Measurements from ENCODE around the gene MVD. TPM values are rescaled to one million over a fixed set of nuclear protein-coding genes. Genes with fewer than 3 reads are reported as not detected.

Gene MVD
- total and polyA plus RNA-seq, 8 donors: 24.3 to 154 (median 36.3) TPM

DNA sequence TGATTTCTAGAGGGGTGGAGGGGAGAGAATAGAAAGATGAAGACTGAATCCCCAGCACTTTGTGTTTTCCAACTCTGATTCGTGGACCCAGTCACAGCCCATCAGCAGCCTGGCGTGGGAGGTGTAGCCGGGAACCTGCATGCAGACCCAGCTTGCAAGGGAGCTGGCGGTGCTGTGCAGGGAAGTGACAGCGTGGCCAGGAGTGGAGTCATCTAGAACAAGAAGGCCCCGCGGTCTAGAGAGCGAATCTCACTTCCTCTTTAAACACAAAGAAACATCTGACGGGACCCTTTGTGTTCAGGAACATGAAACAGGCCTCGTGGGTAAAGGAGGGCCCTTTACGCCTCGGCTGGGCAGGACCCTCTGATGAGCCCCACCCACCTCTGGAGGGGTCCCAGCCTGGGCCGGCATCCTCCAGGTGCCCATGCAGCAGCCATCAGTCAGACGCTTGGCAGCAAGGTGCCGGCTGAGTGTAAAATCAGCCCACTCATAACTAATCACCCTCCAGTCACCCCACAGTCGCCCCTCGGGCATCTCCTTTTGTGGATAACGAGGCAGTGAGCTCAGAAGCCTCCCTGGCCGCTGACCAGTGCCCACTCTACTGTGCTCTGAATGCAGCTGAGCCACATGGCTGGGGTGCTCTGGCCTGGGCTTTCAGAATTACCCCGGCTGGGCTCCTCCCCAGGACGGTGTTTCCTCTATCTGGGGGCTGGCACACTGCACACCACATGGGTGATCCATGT, 19.0 kb upstream of the MVD start:
- peak; percentile 6 for ATAC-seq
- H3K27ac ChIP-seq: peak overlapping the region; percentile 57 to 83
- DNase-seq: peak in 2 of 4 donors; percentile 82 to 89
- peaks cover 3 to 82% of the 10 kb centered on the region in 2 donors for H3K27me3 ChIP-seq
- peaks cover 0 to 19% of the 10 kb centered on the region in 2 donors for H3K36me3 ChIP-seq
- TF ChIP-seq, protein P1, sequence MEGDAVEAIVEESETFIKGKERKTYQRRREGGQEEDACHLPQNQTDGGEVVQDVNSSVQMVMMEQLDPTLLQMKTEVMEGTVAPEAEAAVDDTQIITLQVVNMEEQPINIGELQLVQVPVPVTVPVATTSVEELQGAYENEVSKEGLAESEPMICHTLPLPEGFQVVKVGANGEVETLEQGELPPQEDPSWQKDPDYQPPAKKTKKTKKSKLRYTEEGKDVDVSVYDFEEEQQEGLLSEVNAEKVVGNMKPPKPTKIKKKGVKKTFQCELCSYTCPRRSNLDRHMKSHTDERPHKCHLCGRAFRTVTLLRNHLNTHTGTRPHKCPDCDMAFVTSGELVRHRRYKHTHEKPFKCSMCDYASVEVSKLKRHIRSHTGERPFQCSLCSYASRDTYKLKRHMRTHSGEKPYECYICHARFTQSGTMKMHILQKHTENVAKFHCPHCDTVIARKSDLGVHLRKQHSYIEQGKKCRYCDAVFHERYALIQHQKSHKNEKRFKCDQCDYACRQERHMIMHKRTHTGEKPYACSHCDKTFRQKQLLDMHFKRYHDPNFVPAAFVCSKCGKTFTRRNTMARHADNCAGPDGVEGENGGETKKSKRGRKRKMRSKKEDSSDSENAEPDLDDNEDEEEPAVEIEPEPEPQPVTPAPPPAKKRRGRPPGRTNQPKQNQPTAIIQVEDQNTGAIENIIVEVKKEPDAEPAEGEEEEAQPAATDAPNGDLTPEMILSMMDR (IDR thresholded peaks at IDR 0.05): no peak
- peaks cover 13 to 51% of the 10 kb centered on the region in 2 donors for H3K4me1 ChIP-seq
- H3K4me3 ChIP-seq: no peak overlapping the region
- no peaks in the 10 kb centered on the region for H3K9me3 ChIP-seq
- intact Hi-C loops (cut with DNase I): no loop called here

DNA sequence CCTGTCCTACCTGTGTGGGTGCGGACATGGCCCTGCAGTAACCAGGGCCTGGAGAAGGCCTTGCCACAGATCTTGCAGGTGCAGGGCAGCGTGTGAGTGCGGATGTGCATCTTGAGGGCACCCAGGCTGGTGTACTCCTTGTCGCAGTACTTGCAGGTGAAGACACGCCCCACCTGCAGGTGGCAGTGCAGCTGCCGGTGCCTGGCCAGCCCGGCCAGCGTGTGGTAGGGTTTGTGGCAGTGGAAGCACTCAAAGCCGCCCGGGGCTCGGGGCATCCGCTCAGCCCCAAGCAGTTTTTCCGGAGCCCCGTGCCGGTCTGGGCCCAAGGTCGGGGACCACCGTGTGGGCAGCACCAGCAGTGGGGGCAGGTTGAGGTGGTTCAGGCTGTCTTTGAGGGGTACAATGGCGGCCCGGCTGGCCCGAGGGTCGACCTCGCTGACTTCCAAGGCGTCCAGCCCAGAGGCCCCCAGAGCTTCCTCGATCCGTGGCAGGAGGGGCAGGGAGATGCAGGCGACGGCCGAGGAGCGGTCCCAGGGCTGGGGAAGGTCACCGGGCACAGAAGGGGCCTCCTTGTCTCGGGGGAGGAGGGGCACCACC, 18.3 kb upstream of the MVD start:
- H3K36me3 ChIP-seq: peaks cover 0 to 24% of the 10 kb centered on the region in 2 donors
- no peaks in the 10 kb centered on the region for H3K9me3 ChIP-seq
- peaks cover 3 to 75% of the 10 kb centered on the region in 2 donors for H3K27me3 ChIP-seq
- TF ChIP-seq, protein P1 (IDR thresholded peaks at IDR 0.05): no peak
- H3K4me1 ChIP-seq: peaks cover 9 to 44% of the 10 kb centered on the region in 2 donors
- intact Hi-C loops (cut with DNase I): no loop called here
- no peak overlapping the region for H3K4me3 ChIP-seq
- peak in 1 of 4 donors; percentile 85 for DNase-seq
- peak overlapping the region in 1 of 2 donors; percentile 83 for H3K27ac ChIP-seq
- peak; percentile 22 for ATAC-seq

DNA sequence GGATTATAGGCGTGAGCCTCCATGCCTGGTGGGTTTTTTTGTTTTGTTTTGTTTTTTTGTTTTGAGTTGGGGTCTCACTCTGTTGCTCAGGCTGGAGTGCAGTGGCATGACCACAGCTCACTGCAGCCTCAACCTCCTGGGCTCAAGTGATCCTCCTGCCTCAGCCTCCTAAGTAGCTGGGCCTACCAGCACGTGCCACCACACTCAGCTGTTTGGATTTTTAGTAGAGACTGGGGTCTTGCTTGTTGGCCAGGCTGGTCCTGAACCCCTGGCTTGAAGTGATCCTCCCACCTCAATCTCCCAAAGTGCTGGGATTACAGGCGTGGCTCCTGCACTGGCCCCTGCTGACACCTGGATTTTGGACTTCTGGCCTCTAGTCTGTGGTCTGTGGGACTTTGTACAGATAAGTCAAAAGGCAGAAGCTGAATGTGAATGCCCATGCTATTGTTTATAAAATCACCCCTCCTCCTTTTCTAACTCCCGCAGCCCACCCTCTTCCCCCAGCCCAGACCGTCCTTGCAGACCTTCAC, 17.7 kb upstream of the MVD start:
- Histone ChIP-seq H3K27me3 (peaks cover 3 to 70% of the 10 kb centered on the region in 2 donors), H3K4me3 (no peak overlapping the region), H3K4me1 (peaks cover 5 to 39% of the 10 kb centered on the region in 2 donors), H3K9me3 (no peaks in the 10 kb centered on the region), H3K36me3 (peaks cover 0 to 24% of the 10 kb centered on the region in 2 donors), H3K27ac (no peak overlapping the region)
- DNase-seq (no peak), ATAC-seq (no peak)
- intact Hi-C loops (cut with DNase I): no loop called here
- TF ChIP-seq, protein P1 (IDR thresholded peaks at IDR 0.05): no peak

DNA sequence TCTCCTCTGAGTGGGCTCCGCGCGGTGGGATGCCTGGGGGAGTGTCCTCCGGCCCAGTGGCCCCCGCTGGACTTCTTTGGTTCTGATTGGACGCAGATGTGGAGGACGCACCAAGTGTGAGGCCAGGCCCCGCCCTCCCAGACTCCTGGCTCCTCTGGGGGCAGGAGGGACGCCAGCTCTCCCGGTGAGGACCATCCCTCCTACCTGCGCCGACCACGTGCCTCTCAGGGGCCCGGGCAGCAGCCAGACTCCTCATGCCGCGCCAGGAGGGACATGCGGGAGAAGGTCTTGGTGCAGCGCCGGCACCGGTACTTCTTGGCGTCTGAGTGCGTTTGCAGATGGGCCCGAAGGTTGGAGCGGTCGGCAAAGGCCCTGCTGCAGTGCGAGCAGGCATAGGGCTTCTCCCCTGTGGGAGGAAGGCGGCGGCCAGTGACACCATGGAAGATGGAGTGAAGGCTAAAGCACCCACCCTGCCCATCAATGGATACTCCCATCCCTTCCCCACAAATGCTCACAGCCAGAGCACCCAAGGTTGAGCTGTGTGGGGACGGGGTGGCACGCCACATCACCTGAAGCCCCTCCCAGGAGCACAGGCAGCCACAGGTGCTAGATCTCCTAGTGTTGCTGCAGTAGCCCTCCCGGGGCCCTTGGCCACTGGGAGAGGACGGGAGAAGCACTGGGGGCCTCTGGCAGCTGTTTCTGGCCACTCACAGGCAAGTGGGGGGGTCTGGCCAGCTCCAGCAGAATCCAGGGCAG, 15.5 kb upstream of the MVD start:
- ATAC-seq (no peak), DNase-seq (peak in 1 of 4 donors; percentile 76)
- Histone ChIP-seq H3K4me3 (no peak overlapping the region), H3K9me3 (no peaks in the 10 kb centered on the region), H3K36me3 (peaks cover 0 to 37% of the 10 kb centered on the region in 2 donors), H3K27me3 (peaks cover 3 to 49% of the 10 kb centered on the region in 2 donors), H3K4me1 (peaks cover 0 to 24% of the 10 kb centered on the region in 2 donors), H3K27ac (no peak overlapping the region)
- TF ChIP-seq, protein P1 (IDR thresholded peaks at IDR 0.05): no peak
- intact Hi-C loops (cut with DNase I): no loop called here

All from left lung (tissue), 10 donors.